HG02798 (cell line): ENCODE results near the gene DDIT3.

ENCODE experiments used
- ATAC-seq: cut with Tn5 transposase; IDR thresholded peaks from one replicate; pipeline ENCODE4 v1.9.1; 2021; ENCODE audit warnings: mild to moderate bottlenecking; ENCODE audit not compliant: unreplicated experiment, poor library complexity

The DDIT3 gene

GRCh38 chr12:57471661-57472060 is 48.7 kb downstream of the DDIT3 start:
- no peak for ATAC-seq

GRCh38 chr12:57470970-57471656 is 49.2 kb downstream of the DDIT3 start:
- ATAC-seq = no peak

GRCh38 chr12:57470286-57470969 is 49.9 kb downstream of the DDIT3 start:
- no peak for ATAC-seq

- no peak for ATAC-seq
Measured at GRCh38 chr12:57469296-57470164, 50.8 kb downstream of the DDIT3 start.

- no peak for ATAC-seq
Measured at GRCh38 chr12:57467915-57468314, 52.4 kb downstream of the DDIT3 start.

GRCh38 chr12:57467212-57467874 is 53.0 kb downstream of the DDIT3 start:
- no peak for ATAC-seq
